SKM-1 treated with dmso at 0.1 percent for 144 hours (cell line): ENCODE data around the gene RNF217.
"Not testable (repeated sequence)": the region's sequence is repeated elsewhere in the genome, so short reads cannot be mapped to it uniquely, and the experiment has no call there.

Experiments
- DNase-seq: peaks from one replicate; lab custom pipeline; 2025; ENCODE audit not compliant: unreplicated experiment; lab: John Stamatoyannopoulos, UW

The RNF217 gene

GRCh38 chr6:125013938-125014660 lies 51.9 kb downstream of the RNF217 start:
- no peak for DNase-seq

- DNase-seq, result no peak
These were observed 52.4 kb downstream of the RNF217 start for GRCh38 chr6:125014661-125014957.

DNA sequence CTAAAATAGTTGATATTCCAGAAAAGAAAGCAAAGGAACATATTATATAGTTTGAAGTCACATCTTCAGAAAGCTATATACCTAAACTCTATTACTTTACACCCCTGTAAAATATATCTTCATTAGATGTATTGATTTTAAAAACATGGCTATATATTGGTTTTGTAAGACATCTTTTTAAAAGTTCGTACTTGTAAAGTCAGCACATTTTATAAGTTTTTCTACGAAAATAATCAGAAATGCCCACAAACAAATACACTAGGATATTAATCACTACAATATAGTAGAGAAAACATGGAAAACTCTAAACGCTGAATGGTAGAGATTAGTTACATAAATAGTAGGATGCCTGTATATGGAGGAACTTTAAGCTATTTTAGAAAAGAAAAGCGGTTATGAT lies 52.9 kb downstream of the RNF217 start:
- no peak for DNase-seq

GRCh38 chr6:125018136-125018535 lies 55.9 kb downstream of the RNF217 start:
- DNase-seq, result no peak

DNA sequence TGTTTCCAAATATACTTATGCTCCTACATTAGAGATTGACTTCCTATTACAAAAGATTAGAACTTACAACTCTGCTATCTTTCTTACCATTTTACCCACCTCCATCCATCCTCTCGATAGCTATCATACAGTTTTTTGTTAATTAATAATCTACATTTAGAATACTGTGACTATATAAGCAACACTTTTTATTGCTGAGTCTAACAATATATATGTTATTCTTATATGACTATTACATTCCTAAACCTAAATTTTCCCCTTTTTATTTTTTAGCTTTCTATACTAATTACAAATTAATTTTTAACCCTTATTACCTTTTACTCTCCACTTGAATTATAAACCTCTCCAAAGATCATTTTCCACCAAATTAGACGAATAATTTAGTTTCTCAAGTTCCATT lies 57.0 kb downstream of the RNF217 start:
- no peak for DNase-seq

DNA sequence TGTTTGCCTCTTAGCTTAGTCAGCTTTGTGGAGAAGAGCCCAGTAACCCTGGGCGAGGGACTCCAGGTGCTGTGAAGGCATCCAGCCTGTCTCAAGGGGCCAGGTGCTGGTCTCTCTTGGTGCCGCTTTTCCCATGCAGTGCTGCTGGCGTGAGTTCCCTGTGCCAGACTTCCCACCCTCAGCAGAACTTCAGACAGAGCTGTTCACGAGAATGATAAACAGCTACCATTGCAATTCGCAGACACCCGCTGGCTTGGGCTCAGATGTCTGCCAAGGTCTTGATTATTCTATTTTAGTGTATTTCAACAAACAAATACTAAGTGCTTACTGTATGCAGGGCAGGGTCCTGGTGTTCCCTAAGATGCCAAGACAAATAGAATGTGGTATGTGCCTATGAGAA lies 57.7 kb downstream of the RNF217 start:
- DNase-seq, result no peak

DNA sequence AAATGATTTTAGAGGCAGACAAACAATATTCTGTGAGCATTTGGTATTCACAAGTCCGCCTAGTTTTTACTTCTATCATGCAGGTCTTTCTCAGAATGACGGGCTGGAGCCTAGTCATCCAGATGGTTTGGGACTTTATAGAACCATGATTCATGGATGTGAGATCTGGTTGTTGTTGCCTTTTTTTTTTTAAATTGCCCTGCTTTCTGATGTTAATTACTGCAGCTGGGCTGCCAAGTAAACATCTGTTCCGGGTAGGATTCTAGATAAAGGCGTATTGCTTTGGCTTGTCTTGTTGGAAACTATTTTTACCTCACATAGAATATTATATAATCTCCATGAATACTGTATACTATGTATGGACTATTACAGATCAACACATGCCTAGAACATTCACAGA lies 58.1 kb downstream of the RNF217 start:
- no peak for DNase-seq

DNA sequence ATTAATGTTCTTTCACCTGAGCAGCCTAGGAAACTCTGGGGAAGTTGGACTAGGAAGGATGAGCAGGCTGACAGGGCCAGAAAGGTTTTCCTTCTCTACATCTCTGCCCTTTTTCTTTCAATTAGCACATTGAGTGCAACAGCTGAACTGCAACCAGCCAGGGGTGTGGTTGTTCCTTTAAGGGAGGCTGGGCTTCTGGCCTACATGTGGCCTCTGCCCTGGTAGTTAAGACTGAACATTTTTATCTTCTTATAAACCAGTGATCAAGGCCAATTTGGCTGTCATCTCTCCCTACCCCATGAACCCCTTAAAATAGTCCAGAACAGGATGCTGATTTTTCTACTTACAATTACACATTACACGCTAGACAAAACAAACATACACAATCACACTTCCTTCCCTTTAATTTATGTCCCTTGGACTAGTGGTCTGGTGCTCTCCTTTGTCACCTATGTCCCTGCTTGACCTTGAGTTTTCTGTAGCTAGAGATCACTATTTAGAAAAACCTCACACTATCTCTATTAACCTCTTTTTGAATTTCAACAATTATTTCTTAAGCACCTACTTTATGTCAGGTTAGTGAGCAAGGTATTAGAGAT lies 60.3 kb downstream of the RNF217 start:
- no peak for DNase-seq

GRCh38 chr6:125025164-125025854 lies 63.1 kb downstream of the RNF217 start:
- DNase-seq, result no peak

- DNase-seq, result no peak
These were observed 65.0 kb downstream of the RNF217 start for GRCh38 chr6:125027287-125027686.

DNA sequence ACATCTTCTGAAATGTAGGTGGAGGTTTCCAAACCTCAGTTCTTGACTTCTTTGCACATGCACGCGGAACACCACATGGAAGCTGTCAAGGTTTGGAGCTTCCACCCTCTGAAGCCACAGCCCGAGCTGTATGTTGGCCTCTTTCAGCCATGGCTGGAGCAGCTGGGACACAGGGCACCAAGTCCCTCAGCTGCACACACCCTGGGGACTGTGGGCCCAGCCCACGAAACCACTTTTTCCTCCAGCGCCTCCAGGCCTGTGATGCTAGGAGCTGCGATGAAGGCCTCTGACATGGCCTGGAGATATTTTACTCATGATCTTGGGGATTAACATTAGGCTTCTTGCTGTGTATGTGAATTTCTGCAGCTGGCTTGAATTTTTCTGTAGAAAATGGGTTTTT lies 68.7 kb downstream of the RNF217 start:
- DNase-seq, result no peak

GRCh38 chr6:125031385-125031784 lies 69.1 kb downstream of the RNF217 start:
- DNase-seq, result no peak

- DNase-seq, result not testable (repeated sequence)
These were observed 72.7 kb downstream of the RNF217 start for GRCh38 chr6:125034929-125035328.

- DNase-seq, result not testable (repeated sequence)
These were observed 74.2 kb downstream of the RNF217 start for GRCh38 chr6:125036486-125036885.

GRCh38 chr6:125037827-125038226 lies 75.6 kb downstream of the RNF217 start:
- no peak for DNase-seq

DNA sequence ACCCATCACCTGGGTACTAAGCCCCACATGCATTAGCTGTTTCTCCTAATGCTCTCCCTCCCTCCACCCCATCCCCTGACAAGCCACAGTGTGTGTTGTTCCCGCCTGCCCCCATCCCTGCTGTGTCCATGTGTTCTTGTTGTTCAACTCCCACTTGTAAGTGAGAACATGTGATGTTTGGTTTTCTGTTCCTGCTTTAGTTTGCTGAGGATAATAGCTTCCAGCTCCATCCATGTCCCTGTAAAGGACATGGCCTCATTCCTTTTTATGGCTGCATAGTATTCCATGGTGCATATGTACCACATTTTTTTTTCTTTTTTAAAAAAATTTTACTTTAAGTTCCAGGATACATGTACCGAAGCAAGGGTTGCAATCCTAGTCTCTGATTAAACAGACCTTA lies 76.7 kb downstream of the RNF217 start:
- no peak for DNase-seq

- DNase-seq, result no peak
These were observed 79.7 kb downstream of the RNF217 start for GRCh38 chr6:125041740-125042459.

- no peak for DNase-seq
These were observed 81.8 kb downstream of the RNF217 start for GRCh38 chr6:125044066-125044465.

DNA sequence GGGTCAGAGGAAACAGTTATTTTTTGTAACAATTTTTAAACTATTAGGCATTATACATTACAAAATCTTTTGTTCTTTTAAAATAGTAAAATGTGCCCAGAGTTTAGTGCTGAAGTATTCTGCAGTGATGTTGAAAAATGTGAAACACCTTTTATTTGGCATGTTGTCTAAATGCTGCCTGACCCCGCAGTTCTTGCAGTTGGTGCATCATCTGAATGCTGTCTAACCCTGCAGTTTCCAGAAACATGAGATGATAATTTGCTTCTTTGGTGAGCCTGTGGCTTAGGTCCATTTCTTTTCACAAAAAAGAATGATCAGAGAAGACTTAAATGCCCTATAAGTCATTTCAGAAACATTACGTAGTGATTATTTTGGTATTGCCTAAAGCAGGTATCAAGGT lies 82.4 kb downstream of the RNF217 start:
- DNase-seq, result no peak

- no peak for DNase-seq
These were observed 84.1 kb downstream of the RNF217 start for GRCh38 chr6:125046107-125046925.

- DNase-seq, result no peak
These were observed 86.0 kb downstream of the RNF217 start for GRCh38 chr6:125048274-125048673.
